HepG2 (cell line): ENCODE results near the gene ABCB8. TPM values are rescaled to one million over a fixed set of nuclear protein-coding genes. Genes with fewer than 3 reads are reported as not detected.

Source experiments
- ATAC-seq: fragments of 200-7000 bp; cut with Tn5 transposase; 3 replicates; pipeline ENCODE4 v1.9.1; 2020; ENCODE audit warnings: mild to moderate bottlenecking, moderate library complexity
- BruUV-seq: library from RNA; stranded (reverse); fragments of 400-500 nt; replicated peaks from 2 replicates; lab custom pipeline; 2021; lab: Mats Ljungman, UMichigan
- CTCF ChIA-PET: fragments of 300-600 bp; formaldehyde crosslinking; extraction: SDS; loops from one replicate; lab custom pipeline; 2021; ENCODE audit warnings: low total read pairs, inconsistent platforms, low intra/inter-chr PET ratio; lab: Yijun Ruan, JAX
- POLR2A ChIA-PET: fragments of 350-600 bp; sonication (Branson Sonifier 250); formaldehyde crosslinking; loops from one replicate; lab custom pipeline; 2020; ENCODE audit warnings: antibody characterized with exemption, inconsistent platforms; lab: Yijun Ruan, JAX
- DNase-seq: peaks from one replicate; pipeline ENCODE4 v3.0.0-alpha.2; 2015; ENCODE audit warnings: low spot score
- FAIRE-seq: peaks from 3 replicates; lab custom pipeline; 2011; peaks lifted over from hg19 to GRCh38; lab: Jason Lieb, UNC
- H2AFZ ChIP-seq: one replicate; pipeline ENCODE4 v1.6.1; 2011; ENCODE audit warnings: low read length, inconsistent platforms
- H3K27ac ChIP-seq: fragments of 300-600 bp; 3 replicates; pipeline ENCODE4 v1.8.0; 2011; ENCODE audit warnings: mixed run types, mild to moderate bottlenecking, mixed read lengths, low read length, inconsistent platforms; ENCODE audit not compliant: insufficient read depth; ENCODE audit errors: extremely low read length
- H3K27me3 ChIP-seq, 2 experiments: fragments of 200-600 bp in 1 of 2; 2 replicates in 1 of 2; 3 replicates in 1 of 2; pipeline versions ENCODE4 v1.6.0 to v1.8.0; 2011; ENCODE audit warnings: low read length in 2 of 2, mild to moderate bottlenecking in 2 of 2, moderate library complexity in 2 of 2, inconsistent platforms in 1 of 2; ENCODE audit not compliant: insufficient read depth in 2 of 2, control insufficient read depth in 1 of 2
- H3K36me3 ChIP-seq, 2 experiments: fragments of 200-600 bp in 1 of 2; replicated peaks in 1 of 2; 2 replicates in 1 of 2; 3 replicates in 1 of 2; pipeline versions ENCODE4 v1.5.1 to v1.8.0; 2011; ENCODE audit warnings: low read length in 2 of 2, inconsistent platforms in 1 of 2; ENCODE audit not compliant: insufficient read depth in 2 of 2, control insufficient read depth in 1 of 2
- H3K4me1 ChIP-seq: 2 replicates; pipeline ENCODE4 v1.5.1; 2012; ENCODE audit warnings: low read length, inconsistent platforms; ENCODE audit not compliant: insufficient read depth
- H3K4me2 ChIP-seq: 2 replicates; pipeline ENCODE4 v1.6.0; 2011; ENCODE audit warnings: low read depth, low read length, inconsistent platforms
- H3K4me3 ChIP-seq, 3 experiments: fragments of 200-600 bp in 1 of 3; sonication (generic), shearing (Covaris generic) in 1 of 3; replicated peaks in 1 of 3; 2 replicates each; pipeline ENCODE4 v1.5.1; 2011 to 2016; ENCODE audit warnings: low read length in 3 of 3, inconsistent platforms in 2 of 3, low read depth in 2 of 3, mild to moderate bottlenecking in 2 of 3, control low read depth in 1 of 3, mixed read lengths in 1 of 3; ENCODE audit not compliant: insufficient read depth in 1 of 3
- H3K79me2 ChIP-seq: one replicate; pipeline ENCODE4 v1.6.1; 2011; ENCODE audit warnings: low read length, inconsistent platforms; ENCODE audit not compliant: insufficient read depth
- H3K9ac ChIP-seq: 2 replicates; pipeline ENCODE4 v1.6.0; 2011; ENCODE audit warnings: mild to moderate bottlenecking, low read depth, low read length, inconsistent platforms; ENCODE audit not compliant: insufficient read depth
- H3K9me3 ChIP-seq: 2 replicates; pipeline ENCODE4 v1.5.1; 2012; ENCODE audit warnings: mild to moderate bottlenecking, low read length
- H4K20me1 ChIP-seq: 2 replicates; pipeline ENCODE4 v1.6.0; 2011; ENCODE audit warnings: inconsistent platforms, mild to moderate bottlenecking, low read length, moderate library complexity; ENCODE audit not compliant: insufficient read depth
- ATF5 ChIP-seq: sonication (generic); formaldehyde crosslinking; IDR thresholded peaks from 2 replicates; pipeline ENCODE4 v1.4.0; 2020; ENCODE audit warnings: mild to moderate bottlenecking, low read depth, missing genetic modification reagents
- CEBPB ChIP-seq: IDR thresholded peaks from 2 replicates; pipeline ENCODE4 v1.6.1; 2011; ENCODE audit warnings: low read depth, low read length, improper control_type of control experiment, borderline replicate concordance
- ESRRA ChIP-seq: sonication (generic); formaldehyde crosslinking; IDR thresholded peaks from 2 replicates; pipeline ENCODE4 v1.5.1; 2020; ENCODE audit warnings: mild to moderate bottlenecking, low read depth, missing genetic modification reagents
- HNRNPL ChIP-seq: fragments of 200-400 bp; formaldehyde crosslinking; IDR thresholded peaks from 2 replicates; pipeline ENCODE4 v1.6.1; 2017; ENCODE audit warnings: mild to moderate bottlenecking, low read depth, low read length
- NCOA1 ChIP-seq: sonication (generic); formaldehyde crosslinking; IDR thresholded peaks from 2 replicates; pipeline ENCODE4 v1.9.0; 2021; ENCODE audit warnings: missing genetic modification reagents
- PAXIP1 ChIP-seq: sonication (generic); formaldehyde crosslinking; conservative IDR thresholded peaks from 2 replicates; pipeline ENCODE4 v1.4.0; 2020; ENCODE audit warnings: mild to moderate bottlenecking, missing genetic modification reagents, moderate library complexity
- PCBP2 ChIP-seq: fragments of 200-400 bp; formaldehyde crosslinking; optimal IDR thresholded peaks from 2 replicates; pipeline ENCODE3; 2018; ENCODE audit warnings: low read length, low read depth; ENCODE audit not compliant: poor library complexity, severe bottlenecking
- ZBTB7A ChIP-seq: sonication (generic); formaldehyde crosslinking; IDR thresholded peaks from 2 replicates; pipeline ENCODE4 v1.8.0; 2022; ENCODE audit warnings: mild to moderate bottlenecking, missing genetic modification reagents
- ZNF598 ChIP-seq: sonication (generic); formaldehyde crosslinking; IDR thresholded peaks from 2 replicates; pipeline ENCODE4 v1.5.1; 2020; ENCODE audit warnings: mild to moderate bottlenecking, missing genetic modification reagents, borderline replicate concordance
- ZNF639 ChIP-seq: conservative IDR thresholded peaks from 2 replicates; pipeline ENCODE4 v1.6.1; 2018; ENCODE audit warnings: missing genetic modification reagents
- ZNF672 ChIP-seq: sonication (generic); formaldehyde crosslinking; IDR thresholded peaks from 2 replicates; pipeline ENCODE4 v1.8.1; 2022; ENCODE audit warnings: missing genetic modification reagents
- WGBS: methylation state at CpG from one replicate; pipeline ENCODE4 v1.1.6; 2017; ENCODE audit warnings: low lambda C conversion rate; 5-methylcytosine and 5-hydroxymethylcytosine counted together
- in situ Hi-C: cut with HindIII; loops from 2 replicates; pipeline ENCODE4 v1.10.0; 2017; ENCODE audit warnings: low pct_unique_long_range_greater_than_20kb; ENCODE audit not compliant: extremely low pct_ligation_motif_present
- intact Hi-C: fragments of 100-400 bp; cut with micrococcal nuclease; formaldehyde crosslinking; loops from one replicate; pipeline ENCODE4 v1.10.0; 2022; ENCODE audit not compliant: unreplicated experiment
- polyA plus RNA-seq, 8 experiments: library from polyadenylated mRNA; depleted of rRNA in 3 of 8; stranded (reverse) in 7 of 8; unstranded in 1 of 8; fragments of >200 nt; fragmentation: Illumina TruSeq in 4 of 8; extraction: Trizol in 4 of 8; gene quantifications; 2 replicates each; pipeline versions ENCODE4 v1.2.1 to v1.2.3, GENCODE V29; 2011 to 2016; ENCODE audit warnings: low read depth in 4 of 8, missing spikeins in 1 of 8, mixed read lengths in 1 of 8; ENCODE audit not compliant: insufficient read depth in 1 of 8
- total RNA-seq, 5 experiments: library from RNA; depleted of rRNA; stranded (reverse); fragments of >200 nt; fragmentation: Illumina TruSeq; extraction: Trizol; gene quantifications; 2 replicates each; pipeline ENCODE4 v1.2.3, GENCODE V29; 2016; ENCODE audit warnings: low read depth in 1 of 5

ABCB8 gene
- total and polyA plus RNA-seq, 2 of the 13 experiments (the other 11 are each of a cell fraction or from before 2014, with no cell fraction given), result 6.6 to 16.7 TPM

GRCh38 chr7:151070574-151070960 lies 42.3 kb downstream of the ABCB8 start:
- H3K9me3 ChIP-seq, result no peaks in the 10 kb centered on the region
- H3K9ac ChIP-seq, result no peak overlapping the region
- H3K27me3 ChIP-seq, result no peaks in the 10 kb centered on the region
- in situ Hi-C loops (no loop called here), intact Hi-C loops (no loop called here)
- POLR2A ChIA-PET, result interaction anchor here (2.2 kb wide), 1 partner anchor 10 kb away, joined by 7 read pairs; the partner anchor contains the start of gene FASTK
- H4K20me1 ChIP-seq, result no peaks in the 10 kb centered on the region
- FAIRE-seq, result no peak
- H3K4me3 ChIP-seq, result no peak overlapping the region
- H2AFZ ChIP-seq, result no peak overlapping the region
- 0 out of 2 replicates have a peak, but pooled peaks cover under 1% of the 10 kb centered on the region for H3K4me1 ChIP-seq
- no peak for TF ChIP-seq PCBP2
- TF ChIP-seq ZNF598 (CRISPR knock-in tag), result no peak
- TF ChIP-seq ZNF672 (CRISPR knock-in tag), result no peak
- no peak for TF ChIP-seq ESRRA (CRISPR knock-in tag)
- no peak for TF ChIP-seq NCOA1 (CRISPR knock-in tag)
- TF ChIP-seq ZBTB7A (CRISPR knock-in tag), result no peak
- no peak for TF ChIP-seq PAXIP1
- no peak for TF ChIP-seq CEBPB
- no peak for TF ChIP-seq ATF5
- TF ChIP-seq HNRNPL, result no peak
- no peak for TF ChIP-seq ZNF639 (CRISPR knock-in tag)
- no peak for ATAC-seq
- H3K4me2 ChIP-seq, result no peak overlapping the region
- H3K79me2 ChIP-seq, result no peaks in the 10 kb centered on the region
- CTCF ChIA-PET, result no interaction called here
- H3K27ac ChIP-seq, result no peak overlapping the region
- DNase-seq, result no peak
- peaks cover 22 to 80% of the 10 kb centered on the region in 2 experiments for H3K36me3 ChIP-seq
- WGBS, result 90% methylated on average over 2 of the region's 15 CpGs
- no TSS peak for BruUV-seq
